BLaER1 treated with 17β-estradiol and CSF1 and Interleukin-3, amounts not matched to agents 10 nM and 100 nM (cell line): ENCODE data around the gene CBX2.

ENCODE experiments used
- H3K27ac ChIP-seq, 11 experiments: shearing (Covaris generic); formaldehyde crosslinking; 2 replicates each; pipeline ENCODE4 v1.8.1; 2022
- H3K27me3 ChIP-seq, 11 experiments: shearing (Covaris generic); formaldehyde crosslinking; 2 replicates each; pipeline ENCODE4 v1.8.1; 2022
- H3K36me3 ChIP-seq, 11 experiments: shearing (Covaris generic); formaldehyde crosslinking; 2 replicates each; pipeline ENCODE4 v1.8.1; 2022
- H3K4me1 ChIP-seq, 10 experiments: shearing (Covaris generic); formaldehyde crosslinking; 2 replicates each; pipeline ENCODE4 v1.8.1; 2022
- H3K4me2 ChIP-seq, 11 experiments: shearing (Covaris generic); formaldehyde crosslinking; 2 replicates each; pipeline ENCODE4 v1.8.1; 2022
- H3K4me3 ChIP-seq, 10 experiments: shearing (Covaris generic); formaldehyde crosslinking; 2 replicates each; pipeline ENCODE4 v1.8.1; 2022
- H3K9ac ChIP-seq, 11 experiments: shearing (Covaris generic); formaldehyde crosslinking; 2 replicates each; pipeline ENCODE4 v1.8.1; 2022
- H3K9me3 ChIP-seq, 11 experiments: shearing (Covaris generic); formaldehyde crosslinking; replicated peaks in 1 of 11; 2 replicates each; pipeline ENCODE4 v1.8.1; 2022
- H4K20me1 ChIP-seq, 11 experiments: shearing (Covaris generic); formaldehyde crosslinking; 2 replicates each; pipeline ENCODE4 v1.8.1; 2022
- Cebpa-rat ChIP-seq, 11 experiments: shearing (Covaris generic); IDR thresholded peaks; 2 replicates each; pipeline ENCODE4 v1.8.1; 2022

The CBX2 gene

DNA sequence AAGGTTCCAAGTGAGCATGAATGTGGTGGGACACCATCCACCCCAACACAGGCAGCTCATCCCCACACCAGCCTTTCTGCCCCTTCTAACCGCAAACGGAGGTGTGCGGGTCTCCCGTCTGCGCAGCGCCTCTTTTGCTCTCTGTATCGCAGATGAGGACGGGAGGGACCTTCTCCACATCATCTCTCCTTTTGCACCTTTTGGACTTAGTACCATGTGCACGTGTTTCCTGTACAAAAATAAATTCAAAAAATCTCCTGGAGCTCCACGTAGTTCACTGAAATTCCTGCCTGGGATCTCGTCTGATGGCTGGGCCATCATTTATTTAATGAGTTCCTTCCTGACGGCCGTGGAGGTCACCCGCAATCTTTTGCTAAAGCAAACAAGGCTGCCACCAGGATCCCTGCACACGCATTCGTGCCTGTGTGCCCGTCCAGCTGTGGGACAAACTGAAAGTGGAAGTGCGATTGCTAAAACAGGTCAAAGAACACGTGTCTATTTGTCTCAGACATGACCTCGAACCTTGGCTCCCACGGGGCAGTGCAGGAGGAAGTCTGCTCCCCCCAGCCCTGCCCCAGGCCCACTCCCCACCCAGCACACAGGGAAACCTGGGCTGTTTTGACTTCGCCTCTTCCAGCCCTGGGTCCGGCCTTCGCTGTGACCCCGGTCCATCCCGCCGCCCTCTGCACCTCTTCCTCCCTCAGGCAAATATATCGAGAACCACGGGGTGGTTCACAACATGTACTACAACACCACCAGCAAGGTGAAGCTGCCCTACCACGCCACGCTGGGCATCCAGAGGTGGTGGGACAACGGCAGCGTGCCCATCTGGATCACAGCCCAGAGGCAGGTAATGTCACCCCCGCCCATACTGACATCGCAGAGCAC lies 44.9 kb upstream of the CBX2 start:
- Histone ChIP-seq H3K9ac (peak overlapping the region; percentile 21 to 80 (median 65); a peak in 19 of 22 replicates), H3K4me3 (peak overlapping the region; percentile 38 to 62 (median 54))
- TF ChIP-seq Cebpa-rat (IDR thresholded peaks at IDR 0.05), result no peak

DNA sequence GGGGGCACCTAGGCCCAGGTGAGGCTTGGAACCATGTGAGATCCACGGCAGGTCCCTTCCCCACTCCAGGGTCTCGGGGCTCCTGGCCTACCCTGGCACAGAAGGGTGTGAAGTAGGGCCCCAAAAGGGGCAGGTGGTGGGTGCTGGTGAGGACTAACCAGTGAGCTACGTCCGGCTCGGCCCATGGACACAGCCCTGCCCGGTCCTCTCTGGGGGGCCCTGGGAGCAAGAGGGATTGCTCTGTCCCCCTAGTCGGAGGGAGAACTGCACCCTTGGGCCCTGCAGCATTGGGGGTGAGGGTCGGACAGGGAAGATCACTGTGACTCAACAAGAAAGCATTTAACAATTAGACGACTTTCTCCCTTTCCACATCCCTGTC lies 44.3 kb upstream of the CBX2 start:
- no peak for TF ChIP-seq Cebpa-rat (IDR thresholded peaks at IDR 0.05)
- Histone ChIP-seq H3K9me3 (no peaks in the 10 kb centered on the region), H3K4me3 (peak overlapping the region in 7 of 10 experiments; percentile 49 to 62 (median 57); a peak in 4 of 20 replicates), H3K36me3 (no peaks in the 10 kb centered on the region), H3K4me2 (peak overlapping the region; percentile 83 to 96 (median 90)), H3K9ac (peak overlapping the region in 8 of 11 experiments; percentile 55 to 80 (median 76); a peak in 16 of 22 replicates), H3K4me1 (peaks cover 25 to 57% (median 49%) of the 10 kb centered on the region in 10 experiments), H4K20me1 (no peaks in the 10 kb centered on the region), H3K27ac (peak overlapping the region in 10 of 11 experiments; percentile 49 to 83 (median 76); a peak in 20 of 22 replicates), H3K27me3 (no peaks in the 10 kb centered on the region)

More for the DNA sequence above, 44.9 kb upstream of the CBX2 start:
- H3K36me3 ChIP-seq, result no peaks in the 10 kb centered on the region
- H3K4me1 ChIP-seq, result peaks cover 29 to 62% (median 55%) of the 10 kb centered on the region in 10 experiments
- no peaks in the 10 kb centered on the region for H3K9me3 ChIP-seq
- no peaks in the 10 kb centered on the region for H4K20me1 ChIP-seq
- H3K4me2 ChIP-seq, result peak overlapping the region; percentile 83 to 96 (median 90)
- peak overlapping the region in 10 of 11 experiments; percentile 49 to 83 (median 76); a peak in 20 of 22 replicates for H3K27ac ChIP-seq
- no peaks in the 10 kb centered on the region for H3K27me3 ChIP-seq

GRCh38 chr17:79735096-79735495 lies 42.9 kb upstream of the CBX2 start:
- H3K4me1 ChIP-seq, result peaks cover 25 to 45% (median 40%) of the 10 kb centered on the region in 10 experiments
- H3K9ac ChIP-seq, result no peak overlapping the region
- H3K27me3 ChIP-seq, result peaks cover 0 to 5% (median 0%) of the 10 kb centered on the region in 11 experiments; a peak in 1 of 22 replicates
- H3K4me2 ChIP-seq, result peak overlapping the region in 1 of 11 experiments; percentile 20; a peak in 1 of 22 replicates
- H3K36me3 ChIP-seq, result no peaks in the 10 kb centered on the region
- H3K27ac ChIP-seq, result no peak overlapping the region
- H3K4me3 ChIP-seq, result no peak overlapping the region
- H3K9me3 ChIP-seq, result no peaks in the 10 kb centered on the region
- H4K20me1 ChIP-seq, result no peaks in the 10 kb centered on the region; a peak in 1 of 22 replicates
- no peak for TF ChIP-seq Cebpa-rat (IDR thresholded peaks at IDR 0.05)

DNA sequence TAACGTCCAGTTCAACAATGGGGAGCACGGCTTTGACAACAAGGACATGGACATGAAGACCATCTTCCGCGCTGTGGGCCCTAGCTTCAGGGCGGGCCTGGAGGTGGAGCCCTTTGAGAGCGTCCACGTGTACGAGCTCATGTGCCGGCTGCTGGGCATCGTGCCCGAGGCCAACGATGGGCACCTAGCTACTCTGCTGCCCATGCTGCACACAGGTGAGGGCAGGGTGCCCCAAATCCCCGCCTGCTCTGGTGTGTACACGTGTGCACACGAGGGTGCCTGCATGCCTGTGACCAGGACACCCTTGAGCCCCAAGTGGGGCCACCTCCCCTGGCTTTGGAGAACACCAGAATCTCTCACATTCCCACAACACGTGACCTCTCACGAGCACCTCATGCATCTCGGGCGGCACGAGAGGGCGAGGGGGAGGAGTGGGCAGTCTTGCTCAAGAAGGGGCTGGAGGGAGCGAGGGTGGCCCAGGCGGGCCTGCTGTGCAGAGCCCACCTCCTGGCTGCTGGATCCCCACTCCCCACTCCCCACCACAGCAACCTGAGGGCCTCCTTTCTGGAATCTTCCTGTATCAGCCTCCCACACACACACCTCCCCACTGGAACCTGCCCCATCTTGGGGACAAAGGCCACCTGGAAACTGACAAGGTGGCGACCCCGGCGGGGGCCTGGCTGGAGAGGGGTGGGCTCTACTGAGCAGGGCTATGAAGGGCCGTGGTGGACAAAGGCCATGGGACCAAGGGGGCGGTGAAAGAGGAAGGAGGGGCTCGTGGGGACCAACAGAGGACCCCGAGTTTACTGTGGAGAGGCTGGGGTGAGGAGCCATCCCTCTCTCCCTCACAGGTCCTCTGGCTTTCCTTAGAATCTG lies 40.7 kb upstream of the CBX2 start:
- Histone ChIP-seq H3K4me3 (no peak overlapping the region), H3K4me2 (no peak overlapping the region), H4K20me1 (no peaks in the 10 kb centered on the region; a peak in 1 of 22 replicates), H3K9me3 (no peaks in the 10 kb centered on the region), H3K27me3 (peaks cover 0 to 14% (median 4%) of the 10 kb centered on the region in 11 experiments; a peak in 7 of 22 replicates), H3K36me3 (no peaks in the 10 kb centered on the region), H3K4me1 (peaks cover 25 to 44% (median 36%) of the 10 kb centered on the region in 10 experiments), H3K27ac (no peak overlapping the region; a peak in 1 of 22 replicates), H3K9ac (no peak overlapping the region)
- no peak for TF ChIP-seq Cebpa-rat (IDR thresholded peaks at IDR 0.05)

- Histone ChIP-seq H4K20me1 (no peaks in the 10 kb centered on the region; a peak in 1 of 22 replicates), H3K4me3 (no peak overlapping the region), H3K4me2 (no peak overlapping the region)
These were observed 39.9 kb upstream of the CBX2 start for GRCh38 chr17:79737922-79738578.

DNA sequence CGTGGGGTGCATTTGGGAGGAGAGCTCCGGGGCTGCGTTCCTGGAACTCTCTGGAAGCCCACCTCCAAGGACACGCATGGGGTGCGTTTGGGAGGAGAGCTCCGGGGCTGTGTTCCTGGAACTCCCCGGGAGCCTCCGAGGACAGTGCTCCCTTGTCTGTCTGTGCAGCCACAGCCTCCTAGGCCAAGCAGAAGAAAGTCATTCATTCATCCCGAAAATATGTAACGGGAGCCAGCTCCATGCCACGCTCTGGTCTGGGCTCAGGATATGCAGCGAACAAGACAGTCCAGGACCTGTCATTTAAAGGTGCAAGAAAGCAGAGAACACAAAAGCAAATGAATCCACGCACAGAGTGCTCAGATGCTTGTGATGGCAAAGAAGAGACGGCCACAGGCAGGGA lies 39.3 kb upstream of the CBX2 start:
- TF ChIP-seq Cebpa-rat (IDR thresholded peaks at IDR 0.05), result no peak
- H3K9ac ChIP-seq, result no peak overlapping the region
- no peaks in the 10 kb centered on the region; a peak in 1 of 22 replicates for H4K20me1 ChIP-seq
- no peak overlapping the region for H3K4me3 ChIP-seq
- peaks cover 0 to 17% (median 4%) of the 10 kb centered on the region in 11 experiments; a peak in 7 of 22 replicates for H3K27me3 ChIP-seq
- H3K27ac ChIP-seq, result no peak overlapping the region
- no peak overlapping the region for H3K4me2 ChIP-seq
- no peaks in the 10 kb centered on the region for H3K36me3 ChIP-seq
- H3K9me3 ChIP-seq, result no peaks in the 10 kb centered on the region
- H3K4me1 ChIP-seq, result peaks cover 13 to 34% (median 28%) of the 10 kb centered on the region in 10 experiments

More at GRCh38 chr17:79737922-79738578, 39.9 kb upstream of the CBX2 start:
- no peak for TF ChIP-seq Cebpa-rat (IDR thresholded peaks at IDR 0.05)
- H3K9me3 ChIP-seq, result no peaks in the 10 kb centered on the region
- peaks cover 19 to 40% (median 34%) of the 10 kb centered on the region in 10 experiments for H3K4me1 ChIP-seq
- H3K36me3 ChIP-seq, result no peaks in the 10 kb centered on the region
- H3K27ac ChIP-seq, result no peak overlapping the region; a peak in 1 of 22 replicates
- peaks cover 0 to 17% (median 4%) of the 10 kb centered on the region in 11 experiments; a peak in 7 of 22 replicates for H3K27me3 ChIP-seq
- no peak overlapping the region for H3K9ac ChIP-seq

DNA sequence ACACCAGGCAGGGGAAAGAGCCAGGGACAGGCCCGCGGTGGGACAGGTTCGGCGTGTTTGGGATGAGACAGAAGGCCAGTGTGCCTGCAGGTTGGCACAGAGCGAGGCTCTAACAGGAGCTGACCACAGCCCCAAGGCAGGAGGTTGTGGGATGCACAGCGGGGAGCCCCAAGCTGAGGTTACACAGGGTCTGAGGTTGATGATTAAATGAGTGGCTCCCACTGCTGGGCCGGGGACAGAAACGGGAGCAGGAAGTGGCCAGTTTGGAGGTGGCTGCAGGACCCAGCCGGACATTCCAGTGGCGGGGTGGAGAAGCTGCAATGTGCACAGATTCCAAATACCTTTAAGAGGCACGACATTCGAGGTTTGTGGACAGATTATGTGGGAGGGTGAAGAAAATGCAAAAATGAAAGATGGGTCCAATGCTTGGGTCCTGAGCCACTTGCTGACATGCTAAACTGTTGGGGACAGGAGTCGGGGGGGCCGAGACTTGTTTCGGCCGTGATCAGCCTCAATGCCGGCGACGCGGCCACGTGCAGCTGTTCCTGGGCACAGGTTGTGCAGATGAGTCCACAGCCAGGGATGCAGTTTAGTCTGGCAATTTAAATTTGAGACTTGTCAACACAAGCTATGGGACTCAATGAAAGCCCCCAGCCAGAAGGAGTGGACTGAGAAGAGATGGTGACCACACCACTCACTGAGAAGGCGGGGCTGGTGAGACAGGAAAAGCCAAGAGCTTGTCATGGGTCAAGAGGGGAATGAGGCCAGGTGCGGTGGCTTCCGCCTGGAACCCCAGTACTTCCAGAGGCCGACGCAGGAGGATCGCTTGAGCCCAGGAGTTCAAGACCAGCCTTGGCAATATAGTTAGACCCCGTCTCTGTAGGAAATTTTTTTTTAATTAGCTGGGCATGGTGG lies 38.5 kb upstream of the CBX2 start:
- TF ChIP-seq Cebpa-rat (IDR thresholded peaks at IDR 0.05), result no peak
- Histone ChIP-seq H3K4me3 (no peak overlapping the region), H3K9me3 (no peaks in the 10 kb centered on the region), H3K4me2 (peak overlapping the region in 6 of 11 experiments; percentile 31 to 62 (median 49); a peak in 6 of 22 replicates), H3K4me1 (peaks cover 11 to 32% (median 26%) of the 10 kb centered on the region in 10 experiments), H3K27me3 (peaks cover 0 to 17% (median 4%) of the 10 kb centered on the region in 11 experiments; a peak in 7 of 22 replicates), H3K9ac (no peak overlapping the region), H4K20me1 (no peaks in the 10 kb centered on the region; a peak in 1 of 22 replicates), H3K27ac (no peak overlapping the region), H3K36me3 (no peaks in the 10 kb centered on the region)
